ENCODE data around the gene CBX2. TPM values are rescaled to one million over a fixed set of nuclear protein-coding genes. Genes with fewer than 3 reads are reported as not detected.

Gene CBX2
- total RNA-seq, 1 donor from 2014 or later = 5.7 TPM

DNA sequence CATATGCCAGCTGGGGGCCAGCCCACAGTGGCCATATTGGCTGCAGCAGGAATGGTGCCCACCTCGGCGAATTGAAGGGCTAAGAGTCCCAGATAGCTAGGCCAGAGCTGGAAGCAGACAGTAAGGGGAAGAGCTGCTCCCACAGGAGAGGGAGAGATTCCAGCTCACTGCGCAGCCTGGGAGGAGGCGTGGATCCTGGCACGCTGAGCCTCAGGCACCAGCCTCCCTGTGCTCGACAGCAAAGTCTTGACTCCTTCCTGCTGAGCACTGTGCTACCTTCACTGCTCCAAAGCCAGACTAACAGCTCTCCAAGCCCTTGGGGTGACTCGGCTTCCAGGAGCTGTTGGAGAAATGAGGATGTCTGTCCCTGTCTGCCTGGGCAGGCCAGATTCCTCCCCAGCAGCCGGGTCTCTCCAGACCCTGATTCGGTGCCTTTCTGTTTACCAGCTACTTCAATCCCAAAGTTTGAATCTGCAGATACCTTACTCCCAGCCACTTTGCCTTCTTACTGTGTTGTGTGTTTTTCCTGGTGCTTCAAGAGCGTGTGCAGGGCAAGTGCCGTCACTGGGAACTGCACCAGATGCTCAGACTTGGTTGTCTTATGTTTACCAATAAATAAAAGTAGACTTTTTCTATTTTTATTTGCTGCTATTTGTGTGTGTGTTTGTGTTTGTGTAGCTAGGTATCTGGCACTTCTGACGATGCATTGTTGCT is 9.1 kb downstream of the CBX2 start:
- Histone ChIP-seq H3K27me3 (ENCODE audit: control insufficient read depth in 3 of 3, insufficient read depth in 3 of 3, low read length in 3 of 3) (peaks cover 69 to 86% (median 76%) of the 10 kb centered on the region in 3 donors), H3K36me3 (ENCODE audit: control insufficient read depth in 3 of 3, insufficient read depth in 3 of 3, low read length in 3 of 3) (no peaks in the 10 kb centered on the region)

GRCh38 chr17:79788455-79788854 is 10.5 kb downstream of the CBX2 start:
- Histone ChIP-seq H3K4me3 (ENCODE audit: low read length in 3 of 3) (no peak overlapping the region), H3K4me1 (ENCODE audit: control insufficient read depth in 3 of 3, insufficient read depth in 3 of 3, low read length in 3 of 3) (peaks cover 4 to 15% (median 15%) of the 10 kb centered on the region in 3 donors)

More for the DNA sequence above, 9.1 kb downstream of the CBX2 start:
- no peak overlapping the region for H3K9ac ChIP-seq (ENCODE audit: low read depth in 1 of 3, low read length in 3 of 3)
- no peaks in the 10 kb centered on the region for H3K9me3 ChIP-seq (ENCODE audit: control insufficient read depth in 3 of 3, low read length in 3 of 3)
- peaks cover 0 to 8% (median 5%) of the 10 kb centered on the region in 3 donors for H3K4me1 ChIP-seq (ENCODE audit: control insufficient read depth in 3 of 3, insufficient read depth in 3 of 3, low read length in 3 of 3)
- H3K27ac ChIP-seq (ENCODE audit: low read depth, low read length) = no peak overlapping the region
- H3K4me3 ChIP-seq (ENCODE audit: low read length in 3 of 3) = no peak overlapping the region

GRCh38 chr17:79788989-79789942 is 11.3 kb downstream of the CBX2 start:
- Histone ChIP-seq H3K27me3 (ENCODE audit: control insufficient read depth in 3 of 3, insufficient read depth in 3 of 3, low read length in 3 of 3) (peaks cover 82 to 92% (median 86%) of the 10 kb centered on the region in 3 donors), H3K9ac (ENCODE audit: low read depth in 1 of 3, low read length in 3 of 3) (no peak overlapping the region), H3K4me1 (ENCODE audit: control insufficient read depth in 3 of 3, insufficient read depth in 3 of 3, low read length in 3 of 3) (peaks cover 10 to 16% (median 16%) of the 10 kb centered on the region in 3 donors), H3K4me3 (ENCODE audit: low read length in 3 of 3) (no peak overlapping the region), H3K27ac (ENCODE audit: low read depth, low read length) (no peak overlapping the region), H3K36me3 (ENCODE audit: control insufficient read depth in 3 of 3, insufficient read depth in 3 of 3, low read length in 3 of 3) (no peaks in the 10 kb centered on the region), H3K9me3 (ENCODE audit: control insufficient read depth in 3 of 3, low read length in 3 of 3) (no peaks in the 10 kb centered on the region)

More at GRCh38 chr17:79788455-79788854, 10.5 kb downstream of the CBX2 start:
- Histone ChIP-seq H3K27ac (ENCODE audit: low read depth, low read length) (no peak overlapping the region), H3K9ac (ENCODE audit: low read depth in 1 of 3, low read length in 3 of 3) (no peak overlapping the region), H3K9me3 (ENCODE audit: control insufficient read depth in 3 of 3, low read length in 3 of 3) (no peaks in the 10 kb centered on the region), H3K27me3 (ENCODE audit: control insufficient read depth in 3 of 3, insufficient read depth in 3 of 3, low read length in 3 of 3) (peaks cover 78 to 86% (median 79%) of the 10 kb centered on the region in 3 donors), H3K36me3 (ENCODE audit: control insufficient read depth in 3 of 3, insufficient read depth in 3 of 3, low read length in 3 of 3) (no peaks in the 10 kb centered on the region)

DNA sequence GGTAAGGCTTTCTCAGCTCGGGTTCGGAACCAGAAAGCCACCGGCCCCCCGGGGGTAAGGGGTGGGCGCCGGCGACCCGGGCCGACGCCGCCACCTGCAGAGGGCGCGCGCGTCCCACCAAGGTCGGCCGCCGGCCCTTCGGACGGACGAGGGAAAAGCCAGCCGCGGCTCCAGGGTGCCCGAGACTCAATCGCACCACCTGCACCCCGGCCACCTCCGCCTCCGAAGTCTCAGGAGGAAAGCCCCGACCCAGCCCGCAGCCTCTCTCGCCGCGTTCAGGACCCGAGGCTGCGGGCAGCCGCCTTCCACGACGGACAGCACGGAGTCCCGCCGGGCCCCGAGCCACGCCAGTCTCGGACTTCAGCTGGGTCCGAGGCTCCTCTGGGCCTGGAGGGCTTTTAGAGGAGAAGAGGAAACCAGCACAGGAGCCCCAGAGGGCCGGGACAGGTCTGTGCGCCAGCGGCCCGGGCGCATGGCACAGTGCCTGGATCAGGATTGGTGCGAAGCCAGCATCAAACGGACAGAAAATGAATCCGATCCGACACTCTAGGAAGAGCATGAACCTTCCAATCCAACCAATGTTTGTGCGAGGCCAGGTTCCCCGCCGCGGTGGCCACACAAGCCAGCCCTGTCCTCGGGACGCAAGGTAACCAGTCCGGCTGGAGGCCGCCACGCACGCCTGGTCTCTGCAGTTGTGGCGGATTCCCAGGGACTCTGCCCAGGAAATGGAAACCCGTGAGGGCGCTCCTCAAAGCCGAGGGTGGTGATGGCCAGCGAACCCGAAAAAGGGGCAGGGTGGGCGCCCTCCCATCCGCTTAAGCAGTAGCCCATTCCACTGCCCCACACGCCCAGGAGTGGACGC is 12.2 kb downstream of the CBX2 start:
- Histone ChIP-seq H3K4me1 (ENCODE audit: control insufficient read depth in 3 of 3, insufficient read depth in 3 of 3, low read length in 3 of 3) (peaks cover 10 to 16% (median 16%) of the 10 kb centered on the region in 3 donors), H3K9ac (ENCODE audit: low read depth in 1 of 3, low read length in 3 of 3) (no peak overlapping the region), H3K4me3 (ENCODE audit: low read length in 3 of 3) (no peak overlapping the region), H3K27me3 (ENCODE audit: control insufficient read depth in 3 of 3, insufficient read depth in 3 of 3, low read length in 3 of 3) (peaks cover 77 to 88% (median 79%) of the 10 kb centered on the region in 3 donors), H3K9me3 (ENCODE audit: control insufficient read depth in 3 of 3, low read length in 3 of 3) (no peaks in the 10 kb centered on the region), H3K36me3 (ENCODE audit: control insufficient read depth in 3 of 3, insufficient read depth in 3 of 3, low read length in 3 of 3) (peaks cover 0 to 2% (median 0%) of the 10 kb centered on the region in 3 donors), H3K27ac (ENCODE audit: low read depth, low read length) (no peak overlapping the region)

GRCh38 chr17:79790805-79791734 is 13.1 kb downstream of the CBX2 start:
- no peaks in the 10 kb centered on the region for H3K9me3 ChIP-seq (ENCODE audit: control insufficient read depth in 3 of 3, low read length in 3 of 3)
- H3K27ac ChIP-seq (ENCODE audit: low read depth, low read length) = no peak overlapping the region
- H3K4me3 ChIP-seq (ENCODE audit: low read length in 3 of 3) = no peak overlapping the region
- H3K9ac ChIP-seq (ENCODE audit: low read depth in 1 of 3, low read length in 3 of 3) = no peak overlapping the region
- H3K36me3 ChIP-seq (ENCODE audit: control insufficient read depth in 3 of 3, insufficient read depth in 3 of 3, low read length in 3 of 3) = peaks cover 0 to 2% (median 0%) of the 10 kb centered on the region in 3 donors
- H3K27me3 ChIP-seq (ENCODE audit: control insufficient read depth in 3 of 3, insufficient read depth in 3 of 3, low read length in 3 of 3) = peaks cover 71 to 79% (median 72%) of the 10 kb centered on the region in 3 donors
- peaks cover 12 to 20% (median 17%) of the 10 kb centered on the region in 3 donors for H3K4me1 ChIP-seq (ENCODE audit: control insufficient read depth in 3 of 3, insufficient read depth in 3 of 3, low read length in 3 of 3)

GRCh38 chr17:79791735-79792161 is 13.8 kb downstream of the CBX2 start:
- H3K9ac ChIP-seq (ENCODE audit: low read depth in 1 of 3, low read length in 3 of 3) = no peak overlapping the region
- H3K4me3 ChIP-seq (ENCODE audit: low read length in 3 of 3) = no peak overlapping the region
- H3K36me3 ChIP-seq (ENCODE audit: control insufficient read depth in 3 of 3, insufficient read depth in 3 of 3, low read length in 3 of 3) = peaks cover 0 to 2% (median 0%) of the 10 kb centered on the region in 3 donors
- no peaks in the 10 kb centered on the region for H3K9me3 ChIP-seq (ENCODE audit: control insufficient read depth in 3 of 3, low read length in 3 of 3)
- peaks cover 17 to 25% (median 22%) of the 10 kb centered on the region in 3 donors for H3K4me1 ChIP-seq (ENCODE audit: control insufficient read depth in 3 of 3, insufficient read depth in 3 of 3, low read length in 3 of 3)
- H3K27ac ChIP-seq (ENCODE audit: low read depth, low read length) = no peak overlapping the region
- peaks cover 66 to 72% (median 68%) of the 10 kb centered on the region in 3 donors for H3K27me3 ChIP-seq (ENCODE audit: control insufficient read depth in 3 of 3, insufficient read depth in 3 of 3, low read length in 3 of 3)

DNA sequence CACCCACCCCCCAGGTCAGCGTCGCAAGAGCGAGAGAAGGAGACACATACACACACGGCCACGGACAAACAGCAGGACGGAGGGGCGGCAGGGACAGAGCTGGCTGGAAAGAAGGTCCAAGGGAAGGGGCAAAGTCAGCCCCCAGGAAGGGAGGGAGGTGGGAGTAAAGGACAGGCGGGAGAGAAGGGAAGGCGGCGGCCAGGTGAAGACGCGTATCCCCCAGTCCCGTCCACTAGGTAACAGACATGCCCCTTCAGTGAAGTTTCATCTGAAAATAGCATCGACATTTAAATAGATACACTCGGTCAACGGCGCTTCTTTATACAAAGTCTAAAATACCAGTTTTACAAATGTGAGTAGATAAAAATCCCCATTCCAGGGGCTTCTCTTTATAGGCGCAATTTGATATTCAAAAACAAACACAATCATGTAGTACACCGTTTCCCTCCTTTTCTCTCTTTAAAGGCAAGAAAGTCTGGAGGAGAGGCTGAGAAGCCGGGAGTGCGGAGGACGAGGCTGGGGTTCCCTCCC is 14.5 kb downstream of the CBX2 start:
- Histone ChIP-seq H3K4me1 (ENCODE audit: control insufficient read depth in 3 of 3, insufficient read depth in 3 of 3, low read length in 3 of 3) (peaks cover 17 to 25% (median 22%) of the 10 kb centered on the region in 3 donors), H3K27me3 (ENCODE audit: control insufficient read depth in 3 of 3, insufficient read depth in 3 of 3, low read length in 3 of 3) (peaks cover 60 to 66% (median 64%) of the 10 kb centered on the region in 3 donors), H3K9ac (ENCODE audit: low read depth in 1 of 3, low read length in 3 of 3) (no peak overlapping the region), H3K36me3 (ENCODE audit: control insufficient read depth in 3 of 3, insufficient read depth in 3 of 3, low read length in 3 of 3) (peaks cover 0 to 2% (median 0%) of the 10 kb centered on the region in 3 donors), H3K9me3 (ENCODE audit: control insufficient read depth in 3 of 3, low read length in 3 of 3) (no peaks in the 10 kb centered on the region), H3K4me3 (ENCODE audit: low read length in 3 of 3) (no peak overlapping the region), H3K27ac (ENCODE audit: low read depth, low read length) (no peak overlapping the region)

- Histone ChIP-seq H3K36me3 (ENCODE audit: control insufficient read depth in 3 of 3, insufficient read depth in 3 of 3, low read length in 3 of 3) (peaks cover 0 to 2% (median 0%) of the 10 kb centered on the region in 3 donors), H3K27ac (ENCODE audit: low read depth, low read length) (no peak overlapping the region), H3K27me3 (ENCODE audit: control insufficient read depth in 3 of 3, insufficient read depth in 3 of 3, low read length in 3 of 3) (peaks cover 56 to 64% (median 63%) of the 10 kb centered on the region in 3 donors), H3K9ac (ENCODE audit: low read depth in 1 of 3, low read length in 3 of 3) (peak overlapping the region in 2 of 3 donors; percentile 32 to 50), H3K9me3 (ENCODE audit: control insufficient read depth in 3 of 3, low read length in 3 of 3) (no peaks in the 10 kb centered on the region), H3K4me1 (ENCODE audit: control insufficient read depth in 3 of 3, insufficient read depth in 3 of 3, low read length in 3 of 3) (peaks cover 20 to 30% (median 28%) of the 10 kb centered on the region in 3 donors), H3K4me3 (ENCODE audit: low read length in 3 of 3) (peak overlapping the region; percentile 31 to 46 (median 41))
Measured at GRCh38 chr17:79792984-79793923, 15.3 kb downstream of the CBX2 start.

Measured in skeletal muscle tissue (tissue), 4 donors.